ENCODE data around the gene CEP170.

DNA sequence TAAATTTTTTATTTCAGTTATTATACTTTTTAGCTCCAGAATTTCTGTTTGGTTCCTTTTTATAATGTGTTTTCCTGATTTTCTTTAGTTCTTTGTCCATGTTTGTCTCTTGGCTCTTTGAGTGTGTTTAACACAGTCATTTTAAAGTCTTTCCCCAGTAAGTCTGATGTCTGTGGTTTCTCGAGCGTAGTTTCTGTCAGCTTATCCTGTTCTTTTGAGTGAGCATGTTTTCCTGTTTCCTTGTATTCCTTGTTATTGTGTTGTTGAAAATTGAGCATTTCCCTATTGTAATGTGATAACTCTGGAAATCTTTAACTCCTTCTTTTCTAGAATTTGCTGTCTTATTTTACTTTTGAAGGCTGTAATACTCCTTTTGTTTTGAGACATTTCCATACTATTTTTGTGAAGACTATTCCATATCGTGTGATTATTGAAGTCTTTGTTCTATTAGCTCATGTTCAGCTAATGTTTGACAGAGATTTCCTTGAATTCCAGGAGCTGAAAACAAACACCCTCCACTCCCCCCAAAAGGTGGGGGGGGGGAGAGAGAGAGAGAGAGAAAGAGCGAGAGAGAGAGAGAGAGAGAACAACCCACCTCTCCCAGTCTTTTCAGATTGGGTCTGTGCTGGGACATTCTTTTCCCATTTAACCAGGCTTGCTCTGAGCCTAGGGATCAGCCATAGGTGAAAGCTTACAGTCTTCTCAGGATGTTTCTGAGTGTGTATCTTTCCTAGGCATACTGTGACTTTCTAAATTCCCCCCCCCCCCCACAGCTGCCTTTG lies 39.1 kb upstream of the CEP170 start:
- TF ChIP-seq EZH2phosphoT487 (IDR thresholded peaks at IDR 0.05; ENCODE audit: low read depth, severe bottlenecking, unreplicated experiment), result no peak
- TF ChIP-seq, protein P1, sequence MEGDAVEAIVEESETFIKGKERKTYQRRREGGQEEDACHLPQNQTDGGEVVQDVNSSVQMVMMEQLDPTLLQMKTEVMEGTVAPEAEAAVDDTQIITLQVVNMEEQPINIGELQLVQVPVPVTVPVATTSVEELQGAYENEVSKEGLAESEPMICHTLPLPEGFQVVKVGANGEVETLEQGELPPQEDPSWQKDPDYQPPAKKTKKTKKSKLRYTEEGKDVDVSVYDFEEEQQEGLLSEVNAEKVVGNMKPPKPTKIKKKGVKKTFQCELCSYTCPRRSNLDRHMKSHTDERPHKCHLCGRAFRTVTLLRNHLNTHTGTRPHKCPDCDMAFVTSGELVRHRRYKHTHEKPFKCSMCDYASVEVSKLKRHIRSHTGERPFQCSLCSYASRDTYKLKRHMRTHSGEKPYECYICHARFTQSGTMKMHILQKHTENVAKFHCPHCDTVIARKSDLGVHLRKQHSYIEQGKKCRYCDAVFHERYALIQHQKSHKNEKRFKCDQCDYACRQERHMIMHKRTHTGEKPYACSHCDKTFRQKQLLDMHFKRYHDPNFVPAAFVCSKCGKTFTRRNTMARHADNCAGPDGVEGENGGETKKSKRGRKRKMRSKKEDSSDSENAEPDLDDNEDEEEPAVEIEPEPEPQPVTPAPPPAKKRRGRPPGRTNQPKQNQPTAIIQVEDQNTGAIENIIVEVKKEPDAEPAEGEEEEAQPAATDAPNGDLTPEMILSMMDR (IDR thresholded peaks at IDR 0.05; ENCODE audit: poor library complexity), result no peak
